Measurements from ENCODE around the gene OSGEP. TPM values are rescaled to one million over a fixed set of nuclear protein-coding genes. Genes with fewer than 3 reads are reported as not detected.

OSGEP gene
- total RNA-seq, 1 donor from 2014 or later: 35.7 TPM

DNA sequence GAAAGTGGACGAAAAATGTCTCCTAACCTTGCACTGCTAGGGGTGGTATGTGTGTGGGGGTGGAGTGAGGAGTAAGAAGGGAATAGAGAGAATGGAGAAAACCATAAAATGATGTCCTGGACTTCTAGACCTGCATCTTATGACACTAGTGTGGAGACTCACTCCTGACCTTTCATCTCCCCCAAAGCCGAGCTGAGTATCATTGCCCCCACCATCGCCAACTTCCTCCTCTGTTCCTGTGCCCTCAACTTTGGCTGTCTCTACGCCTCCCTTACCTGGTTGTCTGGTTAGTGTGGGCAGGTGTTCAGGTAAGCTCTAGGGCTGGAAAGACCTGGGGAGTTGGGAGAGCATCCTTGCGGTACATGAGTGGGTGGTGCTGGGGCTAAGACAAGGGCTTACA is 14.1 kb downstream of the OSGEP start:
- DNase-seq (ENCODE audit: extremely low spot score, unreplicated experiment): no peak
- TF ChIP-seq, protein P1, sequence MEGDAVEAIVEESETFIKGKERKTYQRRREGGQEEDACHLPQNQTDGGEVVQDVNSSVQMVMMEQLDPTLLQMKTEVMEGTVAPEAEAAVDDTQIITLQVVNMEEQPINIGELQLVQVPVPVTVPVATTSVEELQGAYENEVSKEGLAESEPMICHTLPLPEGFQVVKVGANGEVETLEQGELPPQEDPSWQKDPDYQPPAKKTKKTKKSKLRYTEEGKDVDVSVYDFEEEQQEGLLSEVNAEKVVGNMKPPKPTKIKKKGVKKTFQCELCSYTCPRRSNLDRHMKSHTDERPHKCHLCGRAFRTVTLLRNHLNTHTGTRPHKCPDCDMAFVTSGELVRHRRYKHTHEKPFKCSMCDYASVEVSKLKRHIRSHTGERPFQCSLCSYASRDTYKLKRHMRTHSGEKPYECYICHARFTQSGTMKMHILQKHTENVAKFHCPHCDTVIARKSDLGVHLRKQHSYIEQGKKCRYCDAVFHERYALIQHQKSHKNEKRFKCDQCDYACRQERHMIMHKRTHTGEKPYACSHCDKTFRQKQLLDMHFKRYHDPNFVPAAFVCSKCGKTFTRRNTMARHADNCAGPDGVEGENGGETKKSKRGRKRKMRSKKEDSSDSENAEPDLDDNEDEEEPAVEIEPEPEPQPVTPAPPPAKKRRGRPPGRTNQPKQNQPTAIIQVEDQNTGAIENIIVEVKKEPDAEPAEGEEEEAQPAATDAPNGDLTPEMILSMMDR (IDR thresholded peaks at IDR 0.05): no peak
- Mint-ChIP-seq H3K4me1 (ENCODE audit: unreplicated experiment) (peaks cover 6% of the 10 kb centered on the region), H3K4me3 (ENCODE audit: unreplicated experiment) (no peak overlapping the region), H3K27me3 (ENCODE audit: unreplicated experiment) (no peaks in the 10 kb centered on the region), H3K36me3 (ENCODE audit: unreplicated experiment) (no peaks in the 10 kb centered on the region), H3K9me3 (ENCODE audit: unreplicated experiment) (no peaks in the 10 kb centered on the region), H3K27ac (ENCODE audit: unreplicated experiment) (no peak overlapping the region)

DNA sequence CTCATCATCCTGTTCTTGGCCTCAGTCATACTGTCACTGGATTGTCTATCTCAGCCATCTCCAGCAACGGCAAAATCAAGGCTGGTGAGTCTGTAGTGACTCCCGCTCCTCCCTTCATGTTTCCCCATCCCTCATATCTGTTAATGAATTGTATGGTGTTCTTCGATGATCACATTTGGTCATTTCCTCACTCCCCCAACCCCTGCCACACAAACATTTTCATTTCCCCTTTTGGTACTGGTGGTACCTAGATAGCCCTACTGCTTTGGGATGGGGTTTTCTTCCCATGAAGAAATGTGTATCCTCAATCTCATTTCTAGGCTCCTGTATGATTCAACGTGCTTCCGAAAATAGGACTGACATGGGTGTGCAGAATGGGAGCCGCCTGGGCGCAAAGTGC is 15.9 kb downstream of the OSGEP start:
- H3K4me3 Mint-ChIP-seq (ENCODE audit: unreplicated experiment): no peak overlapping the region

DNA sequence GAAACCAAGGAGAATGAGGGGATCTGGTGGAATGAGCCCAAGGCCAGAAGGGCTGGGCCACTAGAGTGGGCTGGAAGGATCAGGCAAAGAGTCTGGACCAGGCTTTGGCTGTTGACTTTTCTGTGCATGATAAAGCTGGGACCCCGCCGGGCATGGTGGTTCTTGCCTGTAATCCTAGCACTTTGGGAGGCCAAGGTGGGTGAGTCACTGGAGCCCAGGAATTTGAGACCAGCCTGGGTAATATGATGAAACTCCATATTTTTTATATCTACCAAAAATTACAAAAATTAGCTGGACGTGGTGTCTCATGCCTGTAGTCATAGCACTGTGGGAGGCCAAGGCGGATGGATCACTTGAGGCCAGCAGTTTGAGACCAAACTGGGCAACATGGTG is 18.3 kb downstream of the OSGEP start:
- Mint-ChIP-seq H3K4me3 (ENCODE audit: unreplicated experiment) (no peak overlapping the region), H3K4me1 (ENCODE audit: unreplicated experiment) (peaks cover 6% of the 10 kb centered on the region), H3K9me3 (ENCODE audit: unreplicated experiment) (no peaks in the 10 kb centered on the region), H3K36me3 (ENCODE audit: unreplicated experiment) (no peaks in the 10 kb centered on the region), H3K27ac (ENCODE audit: unreplicated experiment) (peak overlapping the region; percentile 34), H3K27me3 (ENCODE audit: unreplicated experiment) (peaks cover 3% of the 10 kb centered on the region)
- TF ChIP-seq, protein P1 (IDR thresholded peaks at IDR 0.05): no peak
- DNase-seq (ENCODE audit: extremely low spot score, unreplicated experiment): no peak

More for the DNA sequence above, 15.9 kb downstream of the OSGEP start:
- peaks cover 2% of the 10 kb centered on the region for H3K27me3 Mint-ChIP-seq (ENCODE audit: unreplicated experiment)
- H3K9me3 Mint-ChIP-seq (ENCODE audit: unreplicated experiment): no peaks in the 10 kb centered on the region
- no peaks in the 10 kb centered on the region for H3K36me3 Mint-ChIP-seq (ENCODE audit: unreplicated experiment)
- DNase-seq (ENCODE audit: extremely low spot score, unreplicated experiment): no peak
- peaks cover 6% of the 10 kb centered on the region for H3K4me1 Mint-ChIP-seq (ENCODE audit: unreplicated experiment)
- no peak overlapping the region for H3K27ac Mint-ChIP-seq (ENCODE audit: unreplicated experiment)
- TF ChIP-seq, protein P1 (IDR thresholded peaks at IDR 0.05): no peak

DNA sequence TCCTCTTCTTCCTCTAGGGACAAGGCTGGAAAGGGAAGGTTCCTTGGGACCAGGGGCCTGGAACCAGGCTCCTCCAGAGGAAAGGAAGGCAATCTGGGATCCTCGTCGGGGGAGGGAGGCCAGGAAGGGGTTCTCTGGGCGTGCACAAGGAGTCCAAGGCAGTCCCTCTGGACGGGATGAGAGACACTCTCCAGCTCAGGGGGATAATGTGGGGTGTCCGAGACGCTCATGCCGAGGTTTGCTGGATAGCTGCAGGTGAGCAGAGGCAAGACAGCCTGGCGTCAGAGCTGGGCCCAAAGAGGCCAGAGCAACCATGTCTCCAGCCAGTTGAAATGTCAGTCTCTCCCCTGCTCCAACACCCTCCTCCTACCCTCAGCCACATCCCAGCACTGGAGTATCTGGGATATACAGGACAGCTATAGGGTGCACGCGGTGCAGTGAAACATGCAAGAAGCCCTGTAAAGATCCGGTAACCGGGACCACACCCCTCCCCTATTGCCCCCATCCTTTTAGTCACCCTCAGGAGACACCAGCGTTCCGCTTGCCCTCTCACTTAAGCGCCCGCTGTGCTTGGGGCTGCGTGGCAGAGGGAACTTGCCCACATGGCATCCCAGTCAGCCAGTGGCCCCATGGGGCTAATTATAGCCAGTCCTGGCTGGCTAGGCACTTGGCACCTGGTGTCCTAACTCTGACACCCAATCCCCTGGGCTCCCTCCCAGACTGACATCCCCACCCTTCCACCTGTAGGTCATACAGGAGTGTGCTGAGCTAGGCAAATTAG is 18.8 kb downstream of the OSGEP start, which contains the start of gene KLHL33:
Gene KLHL33 (minus strand): TSS at position 585 of the 781 bp plus-strand sequence. CDS start 355 bp downstream, at position 230.
- Mint-ChIP-seq H3K9me3 (ENCODE audit: unreplicated experiment) (no peaks in the 10 kb centered on the region), H3K36me3 (ENCODE audit: unreplicated experiment) (no peaks in the 10 kb centered on the region), H3K4me3 (ENCODE audit: unreplicated experiment) (no peak within 1 kb of the TSS), H3K27me3 (ENCODE audit: unreplicated experiment) (peaks cover 3% of the 10 kb centered on the region), H3K4me1 (ENCODE audit: unreplicated experiment) (peaks cover 6% of the 10 kb centered on the region), H3K27ac (ENCODE audit: unreplicated experiment) (peak within 1 kb of the TSS; percentile 34)
- TF ChIP-seq, protein P1 (IDR thresholded peaks at IDR 0.05): no peak
- no peak for DNase-seq (ENCODE audit: extremely low spot score, unreplicated experiment)

DNA sequence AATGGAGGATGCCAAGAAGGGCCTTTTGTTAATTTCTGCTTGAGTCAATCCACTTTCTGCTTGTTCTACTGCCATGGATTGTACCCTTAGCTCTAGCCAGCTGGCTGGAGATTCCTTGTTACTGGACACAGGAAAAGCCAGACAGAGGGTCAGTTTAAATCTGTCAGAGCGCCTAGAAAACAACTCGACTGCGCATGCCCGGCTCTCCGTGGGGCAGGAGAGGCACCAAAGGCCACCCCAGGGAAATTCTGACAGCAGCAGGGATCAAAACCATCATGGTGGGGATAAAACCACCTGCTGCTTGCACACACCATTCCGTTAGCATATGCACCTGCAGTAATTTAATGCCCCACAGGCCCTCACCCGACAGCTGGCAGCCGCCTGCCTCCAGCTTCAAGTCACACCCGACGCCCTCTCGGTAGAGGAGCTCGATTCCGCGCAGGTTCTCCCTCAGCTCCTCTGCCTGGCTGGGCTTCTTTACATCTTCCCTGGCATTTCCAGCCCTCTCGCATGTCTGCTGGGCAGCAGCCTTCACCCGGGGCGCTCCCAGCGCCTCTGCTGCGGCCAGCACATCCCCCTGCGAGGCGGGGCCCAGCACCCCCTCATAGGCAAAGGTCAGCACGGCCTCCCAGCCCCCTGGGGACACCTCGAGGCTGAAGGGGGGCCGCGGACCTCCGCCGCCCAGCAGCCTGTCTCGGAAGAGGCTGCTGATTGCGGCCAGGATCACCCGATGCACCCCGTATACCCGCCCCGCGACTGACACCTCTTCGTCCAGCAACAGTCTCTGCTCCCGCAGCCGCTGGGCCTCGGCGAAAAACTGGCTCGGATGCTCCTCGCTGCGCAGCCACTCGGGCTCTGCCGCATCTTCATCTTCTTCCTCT is 19.7 kb downstream of the OSGEP start:
- Mint-ChIP-seq H3K4me1 (ENCODE audit: unreplicated experiment) (peaks cover 6% of the 10 kb centered on the region), H3K4me3 (ENCODE audit: unreplicated experiment) (no peak overlapping the region), H3K27ac (ENCODE audit: unreplicated experiment) (no peak overlapping the region), H3K36me3 (ENCODE audit: unreplicated experiment) (no peaks in the 10 kb centered on the region), H3K27me3 (ENCODE audit: unreplicated experiment) (peaks cover 3% of the 10 kb centered on the region), H3K9me3 (ENCODE audit: unreplicated experiment) (no peaks in the 10 kb centered on the region)
- no peak for DNase-seq (ENCODE audit: extremely low spot score, unreplicated experiment)
- TF ChIP-seq, protein P1 (IDR thresholded peaks at IDR 0.05): no peak
